DOHH2 (cell line): ENCODE data around the gene COL1A1.
A peak's percentile ranks its signal among the peaks of the same experiment; 100 is the strongest.

Experiments
- H3F3A ChIP-seq: fragments of 200-600 bp; sonication (generic), shearing (Covaris generic); 2 replicates; pipeline ENCODE4 v1.6.0; 2016; ENCODE audit warnings: antibody characterized with exemption, mild to moderate bottlenecking; ENCODE audit not compliant: control insufficient read depth, insufficient read depth
- H3K27ac ChIP-seq: fragments of 200-600 bp; sonication (generic); 2 replicates; pipeline ENCODE4 v1.5.1; 2014; ENCODE audit warnings: low read depth, mild to moderate bottlenecking, low read length, moderate library complexity
- H3K27me3 ChIP-seq: fragments of 200-600 bp; sonication (generic); 2 replicates; pipeline ENCODE4 v1.6.1; 2014; ENCODE audit warnings: mild to moderate bottlenecking, low read length, mixed read lengths; ENCODE audit not compliant: control insufficient read depth
- H3K36me3 ChIP-seq: fragments of 200-600 bp; sonication (generic); 2 replicates; pipeline ENCODE4 v1.6.1; 2014; ENCODE audit warnings: mild to moderate bottlenecking, low read length, moderate library complexity, mixed read lengths; ENCODE audit not compliant: control insufficient read depth
- H3K4me1 ChIP-seq: fragments of 200-600 bp; sonication (generic); 2 replicates; pipeline ENCODE4 v1.6.1; 2014; ENCODE audit warnings: mild to moderate bottlenecking, low read length, mixed read lengths; ENCODE audit not compliant: control insufficient read depth
- H3K4me2 ChIP-seq: fragments of 200-600 bp; sonication (generic); 2 replicates; pipeline ENCODE4 v1.6.0; 2014; ENCODE audit warnings: mild to moderate bottlenecking, low read length, moderate library complexity
- H3K4me3 ChIP-seq: fragments of 200-600 bp; sonication (generic); 2 replicates; pipeline ENCODE4 v1.5.1; 2014; ENCODE audit warnings: mild to moderate bottlenecking, low read length, mixed read lengths
- H3K79me2 ChIP-seq: fragments of 200-600 bp; sonication (generic); 2 replicates; pipeline ENCODE4 v1.6.1; 2014; ENCODE audit warnings: mild to moderate bottlenecking, low read length, mixed read lengths; ENCODE audit not compliant: control insufficient read depth
- H3K9me2 ChIP-seq: fragments of 200-600 bp; sonication (generic); replicated peaks from 2 replicates; pipeline ENCODE4 v1.6.1; 2014; ENCODE audit warnings: mild to moderate bottlenecking, low read length, mixed read lengths; ENCODE audit not compliant: control insufficient read depth
- H3K9me3 ChIP-seq: fragments of 200-600 bp; sonication (generic); 2 replicates; pipeline ENCODE4 v1.6.1; 2014; ENCODE audit warnings: antibody characterized with exemption, low read length, mixed read lengths; ENCODE audit not compliant: control insufficient read depth, insufficient read depth
- H4K20me1 ChIP-seq: fragments of 200-600 bp; sonication (generic); 2 replicates; pipeline ENCODE4 v1.6.0; 2014; ENCODE audit warnings: low read depth, mild to moderate bottlenecking, antibody characterized with exemption, low read length, moderate library complexity; ENCODE audit not compliant: control insufficient read depth, insufficient read depth
- CTCF ChIP-seq: fragments of 200-600 bp; sonication (generic); IDR thresholded peaks from one replicate; pipeline ENCODE4 v1.5.1; 2014; ENCODE audit warnings: antibody characterized with exemption, mild to moderate bottlenecking, low read depth, low read length; ENCODE audit not compliant: poor library complexity, severe bottlenecking
- EZH2phosphoT487 ChIP-seq: fragments of 200-600 bp; sonication (generic); IDR thresholded peaks from 2 replicates; pipeline ENCODE4 v1.6.1; 2017; ENCODE audit warnings: borderline replicate concordance, mild to moderate bottlenecking, antibody characterized with exemption, low read length, moderate library complexity, mixed read lengths

COL1A1 gene

GRCh38 chr17:50214976-50215760 lies 13.7 kb upstream of the COL1A1 start:
- Histone ChIP-seq H3K4me1 (no peaks in the 10 kb centered on the region), H3K9me2 (no peaks in the 10 kb centered on the region), H3K27me3 (peaks cover 19% of the 10 kb centered on the region), H3K4me3 (no peak overlapping the region), H3K9me3 (no peaks in the 10 kb centered on the region), H3K4me2 (no peak overlapping the region), H3K36me3 (no peaks in the 10 kb centered on the region), H3F3A (no peaks in the 10 kb centered on the region), H3K27ac (no peak overlapping the region), H3K79me2 (no peaks in the 10 kb centered on the region), H4K20me1 (no peaks in the 10 kb centered on the region)
- TF ChIP-seq EZH2phosphoT487: no peak
- no peak for TF ChIP-seq CTCF

- no peaks in the 10 kb centered on the region for H3K4me1 ChIP-seq
- H3K27me3 ChIP-seq: peaks cover 38% of the 10 kb centered on the region
- no peaks in the 10 kb centered on the region for H3K9me2 ChIP-seq
- H3K4me2 ChIP-seq: no peak overlapping the region
- H3K9me3 ChIP-seq: no peaks in the 10 kb centered on the region
- H3K36me3 ChIP-seq: no peaks in the 10 kb centered on the region
- H3K79me2 ChIP-seq: no peaks in the 10 kb centered on the region
- H3K4me3 ChIP-seq: no peak overlapping the region
- TF ChIP-seq EZH2phosphoT487 (no peak), CTCF (peak; percentile 27)
- no peaks in the 10 kb centered on the region for H4K20me1 ChIP-seq
- H3F3A ChIP-seq: no peaks in the 10 kb centered on the region
- no peak overlapping the region for H3K27ac ChIP-seq
These were observed 11.9 kb upstream of the COL1A1 start for GRCh38 chr17:50213026-50214022.

- Histone ChIP-seq H3K4me1 (no peaks in the 10 kb centered on the region), H3K9me2 (no peaks in the 10 kb centered on the region), H3K27ac (no peak overlapping the region), H3K4me2 (no peak overlapping the region), H3K36me3 (no peaks in the 10 kb centered on the region), H3K79me2 (no peaks in the 10 kb centered on the region), H4K20me1 (no peaks in the 10 kb centered on the region), H3K27me3 (peaks cover 48% of the 10 kb centered on the region), H3F3A (no peaks in the 10 kb centered on the region), H3K4me3 (no peak overlapping the region), H3K9me3 (no peaks in the 10 kb centered on the region)
- TF ChIP-seq CTCF (no peak), EZH2phosphoT487 (no peak)
These were observed 10.9 kb upstream of the COL1A1 start for GRCh38 chr17:50212121-50212843.
